HG03159 (cell line): Measurements from ENCODE around the gene CXADR.
"Not testable (repeated sequence)": the region's sequence is repeated elsewhere in the genome, so short reads cannot be mapped to it uniquely, and the experiment has no call there.

Source experiments
- ATAC-seq: cut with Tn5 transposase; IDR thresholded peaks from one replicate; pipeline ENCODE4 v1.9.1; 2021; ENCODE audit warnings: mild to moderate bottlenecking, moderate library complexity; ENCODE audit not compliant: unreplicated experiment

The CXADR gene

DNA sequence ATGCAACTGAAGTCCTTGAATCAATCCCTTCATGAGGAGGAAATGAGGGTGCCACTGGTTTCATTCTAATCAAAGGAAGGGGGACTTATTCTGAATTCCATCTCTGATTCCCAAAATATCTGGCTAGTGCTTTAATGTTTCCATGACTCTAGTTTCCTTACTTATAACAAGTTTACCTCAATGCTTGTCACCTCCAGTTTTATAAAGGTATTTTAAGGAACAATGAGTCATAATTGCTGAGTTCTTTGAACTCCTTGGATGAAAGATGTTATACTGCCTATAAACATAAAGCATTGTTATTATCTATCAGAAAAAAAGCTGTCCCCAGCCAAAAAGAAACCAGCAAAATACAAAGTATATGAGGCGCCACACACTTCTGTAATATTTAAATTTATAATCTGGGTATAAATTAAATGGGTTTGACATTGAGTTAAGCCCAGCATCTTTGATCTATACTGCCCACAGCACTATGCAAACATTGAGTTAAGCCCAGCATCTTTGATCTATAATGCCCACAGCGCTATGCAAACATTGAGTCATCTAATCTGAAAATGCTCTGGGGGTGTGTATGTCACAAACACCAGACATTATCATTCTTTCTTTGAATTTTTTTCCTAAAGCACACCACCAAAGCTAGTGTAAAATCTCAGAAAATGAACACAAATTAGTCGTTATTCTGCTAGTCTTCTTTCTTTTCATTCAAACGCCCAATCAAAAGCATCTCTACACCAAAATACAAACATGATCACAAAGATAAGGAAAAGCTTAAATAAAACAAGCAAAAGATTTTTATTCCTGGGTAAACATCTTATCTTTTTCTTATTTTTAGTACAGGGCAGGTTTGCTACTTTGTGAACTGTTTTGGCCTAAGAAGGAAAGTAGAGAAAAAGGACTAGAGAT is 11.5 kb upstream of the CXADR start:
- ATAC-seq = no peak

DNA sequence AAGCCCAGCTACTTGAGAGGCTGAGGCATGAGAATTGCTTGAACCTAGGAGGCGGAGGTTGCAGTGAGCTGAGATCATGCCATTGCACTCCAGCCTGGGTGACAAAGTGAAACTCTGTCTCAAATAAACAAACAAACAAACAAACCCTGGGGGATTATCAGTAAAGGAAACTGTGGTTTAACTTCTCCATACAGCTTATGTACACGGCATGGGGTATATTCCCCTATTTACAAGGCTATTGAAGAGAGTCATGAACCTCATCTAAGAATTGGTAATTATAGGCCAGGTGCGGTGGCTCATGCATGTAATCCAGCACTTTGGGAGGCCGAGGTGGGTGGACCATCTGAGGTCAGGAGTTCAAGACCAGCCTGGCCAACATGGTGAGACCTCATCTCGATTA is 9.9 kb upstream of the CXADR start:
- ATAC-seq = not testable (repeated sequence)

GRCh38 chr21:17506951-17507350 is 5.9 kb upstream of the CXADR start:
- ATAC-seq = no peak

- ATAC-seq = no peak
Measured at GRCh38 chr21:17507591-17507990, 5.3 kb upstream of the CXADR start.

GRCh38 chr21:17513214-17514123 is 626 bp downstream of the CXADR start:
- ATAC-seq = peak; percentile 34

- ATAC-seq = no peak
Measured at GRCh38 chr21:17514124-17514845, 1.4 kb downstream of the CXADR start.

GRCh38 chr21:17517008-17517407 is 4.2 kb downstream of the CXADR start:
- not testable (repeated sequence) for ATAC-seq

GRCh38 chr21:17519208-17519738 is 6.4 kb downstream of the CXADR start:
- no peak for ATAC-seq

- no peak for ATAC-seq
Measured at GRCh38 chr21:17519965-17520609, 7.2 kb downstream of the CXADR start.

- ATAC-seq = no peak
Measured at GRCh38 chr21:17523007-17523451, 10.2 kb downstream of the CXADR start.

DNA sequence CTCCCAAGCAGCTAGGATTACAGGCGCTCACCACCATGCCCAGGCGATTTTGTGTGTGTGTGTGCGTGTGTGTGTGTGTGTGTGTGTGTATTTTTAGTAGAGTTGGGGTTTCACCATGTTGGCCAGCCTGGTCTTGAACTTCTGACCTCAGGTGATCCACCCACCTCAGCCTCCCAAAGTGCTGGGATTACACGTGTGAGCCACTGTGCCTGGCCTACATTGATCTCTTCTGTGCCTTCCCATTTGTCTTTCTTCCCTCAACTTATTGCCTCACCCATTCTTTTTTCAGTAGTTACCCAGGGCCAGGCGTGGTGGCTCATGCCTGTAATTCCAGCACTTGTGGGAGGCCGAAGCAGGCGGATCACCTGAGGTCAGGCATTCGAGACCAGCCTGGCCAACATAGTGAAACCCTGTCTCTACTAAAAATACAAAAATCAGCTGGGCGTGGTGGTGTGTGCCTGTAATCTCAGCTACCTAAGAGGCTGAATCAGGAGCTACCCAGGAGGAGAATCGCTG is 11.2 kb downstream of the CXADR start:
- not testable (repeated sequence) for ATAC-seq

DNA sequence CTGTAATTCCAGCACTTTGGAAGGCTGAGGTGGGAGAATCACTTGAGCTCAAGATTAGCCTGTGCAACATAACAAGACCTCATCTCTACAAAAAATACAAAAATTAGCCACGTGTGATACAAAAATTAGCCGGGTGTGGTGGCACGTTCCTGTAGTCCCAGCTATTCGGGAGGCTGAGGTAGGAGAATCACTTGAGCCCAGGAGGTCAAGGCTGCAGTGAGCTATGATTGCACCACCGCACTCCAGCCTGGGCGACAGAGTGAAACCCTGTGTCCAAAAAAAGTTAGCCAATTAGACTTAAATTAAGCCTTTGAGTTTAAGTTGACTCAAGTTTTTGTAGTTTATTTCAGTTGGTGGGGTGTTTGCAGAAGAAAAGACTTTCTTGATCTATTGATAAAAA is 11.8 kb downstream of the CXADR start:
- ATAC-seq = no peak

- no peak for ATAC-seq
Measured at GRCh38 chr21:17526776-17527175, 13.9 kb downstream of the CXADR start.

DNA sequence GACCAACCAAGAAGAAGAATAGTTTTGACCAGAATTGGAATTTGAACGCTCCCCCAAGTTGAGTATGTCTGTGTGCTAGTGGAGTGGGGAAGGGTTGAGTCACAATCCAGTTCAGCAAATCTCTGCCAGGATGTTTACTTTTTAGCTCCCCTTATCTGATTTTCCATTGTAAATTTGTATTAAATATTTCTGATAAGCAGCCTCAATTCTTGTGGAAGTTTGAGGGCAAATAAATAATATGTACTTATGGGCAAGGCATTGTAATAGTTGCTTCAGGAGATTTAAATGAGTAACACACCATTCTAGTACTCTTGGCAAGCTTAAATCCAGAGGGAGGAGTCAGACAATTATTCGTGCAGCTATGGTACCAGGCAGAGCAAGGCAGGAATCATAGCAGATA is 14.4 kb downstream of the CXADR start:
- ATAC-seq = no peak

DNA sequence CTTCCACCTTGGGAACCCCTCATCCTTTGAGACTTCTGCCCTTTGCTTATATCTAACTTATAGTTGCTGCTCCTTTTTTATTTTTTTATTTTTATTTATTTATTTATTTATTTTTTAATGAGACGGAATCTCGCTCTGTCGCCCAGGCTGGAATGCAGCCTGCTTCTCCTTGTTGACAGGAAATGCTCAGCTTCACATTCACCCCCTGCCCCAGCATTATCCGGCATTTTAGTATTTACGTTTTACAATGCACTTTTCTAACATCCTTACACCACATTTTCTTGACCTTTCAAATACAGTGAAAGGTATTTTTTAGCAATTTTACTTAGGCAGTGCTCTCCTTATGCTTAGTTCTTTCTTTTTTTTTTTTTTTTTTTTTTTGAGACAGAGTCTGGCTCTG is 14.9 kb downstream of the CXADR start:
- ATAC-seq = no peak

- ATAC-seq = no peak
Measured at GRCh38 chr21:17529648-17530047, 16.8 kb downstream of the CXADR start.

GRCh38 chr21:17532292-17532691 is 19.4 kb downstream of the CXADR start:
- no peak for ATAC-seq

DNA sequence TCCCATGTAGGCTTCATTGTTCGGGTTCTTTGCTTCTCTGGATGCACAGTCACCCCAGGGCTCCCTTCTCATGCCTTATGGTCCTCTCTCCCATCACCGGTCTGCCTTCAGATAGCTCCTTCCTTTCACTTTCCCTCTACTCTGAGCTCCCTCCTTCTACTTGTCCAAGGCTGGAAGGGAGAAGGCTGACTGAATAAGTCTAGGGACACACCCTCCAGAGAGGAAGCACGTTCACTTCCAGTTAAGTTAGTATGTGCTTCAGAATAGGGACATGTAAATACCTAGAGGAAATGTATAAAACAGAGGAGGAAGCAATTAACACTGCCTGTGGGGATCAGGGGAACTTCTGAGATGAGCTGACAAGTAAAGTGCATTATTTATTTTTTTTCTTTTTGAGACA is 23.5 kb downstream of the CXADR start:
- ATAC-seq = no peak

GRCh38 chr21:17537299-17537698 is 24.5 kb downstream of the CXADR start:
- no peak for ATAC-seq

GRCh38 chr21:17538576-17538975 is 25.7 kb downstream of the CXADR start:
- ATAC-seq = no peak
